Stimulated activated CD8-positive, alpha-beta memory T cell treated with anti-CD3 and anti-CD28 coated beads, Interleukin-15, amount 100 ng/mL, for 48 hours (primary cell): ENCODE results near the gene MAGI2.

Source experiments
- DNase-seq, 2 donors: peaks; one replicate each; pipeline ENCODE4 v3.0.0-alpha.2; 2020; ENCODE audit warnings: low read depth in 2 of 2

The MAGI2 gene

GRCh38 chr7:78493401-78493800 lies 960.1 kb downstream of the MAGI2 start:
- no peak for DNase-seq

- DNase-seq: no peak
Observed at GRCh38 chr7:78492146-78492545, 961.3 kb downstream of the MAGI2 start.

- DNase-seq: no peak
Observed at GRCh38 chr7:78490524-78490923, 962.9 kb downstream of the MAGI2 start.

- DNase-seq: no peak
Observed at GRCh38 chr7:78489476-78490240, 963.8 kb downstream of the MAGI2 start.

GRCh38 chr7:78487464-78487863 lies 966.0 kb downstream of the MAGI2 start:
- DNase-seq: no peak

GRCh38 chr7:78479348-78479747 lies 974.1 kb downstream of the MAGI2 start:
- DNase-seq: no peak

GRCh38 chr7:78476851-78477405 lies 976.5 kb downstream of the MAGI2 start:
- no peak for DNase-seq

- DNase-seq: no peak
Observed at GRCh38 chr7:78473571-78474301, 979.7 kb downstream of the MAGI2 start.

- no peak for DNase-seq
Observed at GRCh38 chr7:78473021-78473420, 980.4 kb downstream of the MAGI2 start.

GRCh38 chr7:78472519-78472918 lies 980.9 kb downstream of the MAGI2 start:
- DNase-seq: no peak

GRCh38 chr7:78465894-78466293 lies 987.6 kb downstream of the MAGI2 start:
- DNase-seq: no peak

- DNase-seq: no peak
Observed at GRCh38 chr7:78463039-78463438, 990.4 kb downstream of the MAGI2 start.

- DNase-seq: no peak
Observed at GRCh38 chr7:78450706-78451105, 1002.8 kb downstream of the MAGI2 start.

- no peak for DNase-seq
Observed at GRCh38 chr7:78448911-78449310, 1004.6 kb downstream of the MAGI2 start.

- no peak for DNase-seq
Observed at GRCh38 chr7:78444267-78444666, 1009.2 kb downstream of the MAGI2 start.

GRCh38 chr7:78443811-78444210 lies 1009.7 kb downstream of the MAGI2 start:
- no peak for DNase-seq

- no peak for DNase-seq
Observed at GRCh38 chr7:78441737-78442136, 1011.7 kb downstream of the MAGI2 start.

GRCh38 chr7:78438433-78438832 lies 1015.0 kb downstream of the MAGI2 start:
- DNase-seq: no peak

- DNase-seq: no peak
Observed at GRCh38 chr7:78437118-78437517, 1016.3 kb downstream of the MAGI2 start.

GRCh38 chr7:78435355-78435754 lies 1018.1 kb downstream of the MAGI2 start:
- DNase-seq: no peak

GRCh38 chr7:78434281-78434680 lies 1019.2 kb downstream of the MAGI2 start:
- DNase-seq: no peak

- DNase-seq: no peak
Observed at GRCh38 chr7:78433421-78433820, 1020.0 kb downstream of the MAGI2 start.

- DNase-seq: no peak
Observed at GRCh38 chr7:78429878-78430277, 1023.6 kb downstream of the MAGI2 start.
